Measurements from ENCODE around the gene ASPA.
"Not testable (repeated sequence)": the region's sequence is repeated elsewhere in the genome, so short reads cannot be mapped to it uniquely, and the experiment has no call there.

The ASPA gene

GRCh38 chr17:3475812-3476610 is at the start of gene ASPA:
Gene ASPA (plus strand): TSS chr17:3475997. CDS start chr17:3476160, 163 bp downstream.
- no peak for DNase-seq

GRCh38 chr17:3433215-3433614 is 42.6 kb upstream of the ASPA start:
- DNase-seq, result not testable (repeated sequence)

GRCh38 chr17:3433741-3434140 is 42.1 kb upstream of the ASPA start, which contains the start of gene OR1E2:
Gene OR1E2 (minus strand): TSS chr17:3433841. CDS start chr17:3433841, 0 bp downstream.
- no peak for DNase-seq

- no peak for DNase-seq
Measured at GRCh38 chr17:3438368-3438767, 37.4 kb upstream of the ASPA start.

- DNase-seq, result no peak
Measured at GRCh38 chr17:3440451-3440850, 35.3 kb upstream of the ASPA start.

GRCh38 chr17:3447625-3448024 is 28.2 kb upstream of the ASPA start:
- no peak for DNase-seq

GRCh38 chr17:3448059-3448665 is 27.6 kb upstream of the ASPA start:
- no peak for DNase-seq

GRCh38 chr17:3466355-3466754 is 9.4 kb upstream of the ASPA start:
- DNase-seq, result not testable (repeated sequence)

GRCh38 chr17:3469529-3469928 is 6.3 kb upstream of the ASPA start:
- DNase-seq, result no peak

GRCh38 chr17:3471599-3471998 is 4.2 kb upstream of the ASPA start, which contains the start of gene SPATA22:
Gene SPATA22 (minus strand): TSS chr17:3471819. CDS start chr17:3469325, 2,494 bp downstream.
- DNase-seq, result no peak

- DNase-seq, result no peak
Measured at GRCh38 chr17:3472137-3472536, 3.7 kb upstream of the ASPA start.

GRCh38 chr17:3474212-3474611 is 1.6 kb upstream of the ASPA start:
- DNase-seq, result peak; percentile 41

GRCh38 chr17:3475251-3475685 is 529 bp upstream of the ASPA start:
- DNase-seq, result no peak

- no peak for DNase-seq
Measured at GRCh38 chr17:3479988-3480387, 4.2 kb downstream of the ASPA start.

GRCh38 chr17:3482852-3483251 is 7.1 kb downstream of the ASPA start:
- DNase-seq, result no peak

GRCh38 chr17:3485481-3486068 is 9.8 kb downstream of the ASPA start:
- DNase-seq, result no peak

- DNase-seq, result no peak
Measured at GRCh38 chr17:3497101-3497500, 21.3 kb downstream of the ASPA start.

GRCh38 chr17:3501344-3501743 is 25.5 kb downstream of the ASPA start:
- no peak for DNase-seq

- DNase-seq, result no peak
Measured at GRCh38 chr17:3502466-3502865, 26.7 kb downstream of the ASPA start.

- DNase-seq, result no peak
Measured at GRCh38 chr17:3503285-3503684, 27.5 kb downstream of the ASPA start.

GRCh38 chr17:3505008-3505407 is 29.2 kb downstream of the ASPA start:
- DNase-seq, result no peak

- DNase-seq, result no peak
Measured at GRCh38 chr17:3506054-3506453, 30.3 kb downstream of the ASPA start.

- DNase-seq, result no peak
Measured at GRCh38 chr17:3507071-3507470, 31.3 kb downstream of the ASPA start.

- no peak for DNase-seq
Measured at GRCh38 chr17:3507869-3508268, 32.1 kb downstream of the ASPA start.

All from NCI-H748 treated with DMSO at 0.1 percent for 48 hours (cell line).